GM03348 (cell line): Measurements from ENCODE around the gene STEAP4.
A peak's percentile ranks its signal among the peaks of the same experiment; 100 is the strongest.

Experiments used
- DNase-seq: peaks from one replicate; pipeline ENCODE4 v3.0.0; 2012; ENCODE audit warnings: low spot score

The STEAP4 gene

GRCh38 chr7:88306590-88307048 lies at the start of gene STEAP4:
Gene STEAP4, minus strand, starts transcription at chr7:88306894. Its CDS starts 22,625 bp downstream, at chr7:88284269.
- peak; percentile 52 for DNase-seq

DNA sequence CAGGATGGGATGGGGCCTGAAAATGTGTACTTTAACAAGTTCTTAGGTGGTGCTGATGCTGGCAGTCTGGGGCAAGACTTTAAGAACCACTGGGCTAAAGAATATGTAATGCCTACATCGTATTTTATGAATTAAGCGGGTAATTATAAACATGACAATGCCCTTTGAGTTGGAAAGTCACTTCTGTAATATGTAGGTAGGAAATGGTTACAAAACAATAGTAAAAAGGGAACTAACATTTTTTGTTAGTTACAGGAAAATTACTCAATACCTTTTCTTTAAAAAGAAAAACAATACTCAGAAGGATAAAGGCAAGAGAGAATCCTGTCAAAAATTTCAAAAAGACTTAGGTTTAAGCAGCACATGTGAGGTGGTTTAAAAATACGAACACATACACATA lies 48.3 kb upstream of the STEAP4 start:
- DNase-seq: no peak

DNA sequence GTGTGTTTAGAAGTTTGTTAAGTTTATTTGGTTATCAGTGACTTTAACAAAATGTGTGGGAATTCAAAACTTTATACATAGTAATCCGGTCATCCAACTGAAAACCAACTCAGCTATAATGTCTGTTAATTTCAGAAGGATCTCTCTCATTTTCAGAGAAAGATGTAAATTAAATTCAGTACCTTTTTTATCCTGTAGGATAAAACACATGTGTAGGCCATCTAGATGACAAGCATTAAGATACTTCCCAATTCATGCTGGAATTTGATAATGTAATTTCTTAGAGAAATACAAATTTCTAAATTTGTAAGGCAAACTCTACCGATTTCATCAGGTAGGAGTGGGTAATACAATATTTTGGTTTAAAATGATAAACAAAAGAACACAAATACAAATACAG lies 43.4 kb upstream of the STEAP4 start:
- DNase-seq: no peak

GRCh38 chr7:88347517-88347916 lies 40.8 kb upstream of the STEAP4 start:
- DNase-seq: no peak

DNA sequence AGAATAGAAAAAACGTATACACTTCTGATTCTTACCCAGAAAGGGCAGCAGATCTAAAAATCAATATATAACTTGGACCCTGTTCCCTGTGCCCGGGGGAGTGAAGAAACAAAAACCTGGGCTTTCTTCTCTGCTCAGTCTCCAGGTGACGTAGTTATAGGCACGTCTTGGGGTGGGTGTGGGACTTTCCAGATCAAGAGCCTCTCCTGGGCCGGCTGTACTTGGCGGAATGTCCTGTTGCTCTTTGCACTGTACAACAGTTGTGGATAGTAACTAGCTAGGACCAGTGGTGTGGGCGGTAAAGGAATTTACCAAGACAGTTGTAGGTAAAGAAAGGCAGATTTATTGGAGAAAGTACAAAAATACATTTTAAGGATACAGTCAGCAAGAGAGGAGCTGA lies 40.4 kb upstream of the STEAP4 start:
- no peak for DNase-seq

GRCh38 chr7:88346357-88346756 lies 39.7 kb upstream of the STEAP4 start:
- no peak for DNase-seq

- DNase-seq: peak; percentile 42
These were observed 38.5 kb upstream of the STEAP4 start for GRCh38 chr7:88344956-88345832.

DNA sequence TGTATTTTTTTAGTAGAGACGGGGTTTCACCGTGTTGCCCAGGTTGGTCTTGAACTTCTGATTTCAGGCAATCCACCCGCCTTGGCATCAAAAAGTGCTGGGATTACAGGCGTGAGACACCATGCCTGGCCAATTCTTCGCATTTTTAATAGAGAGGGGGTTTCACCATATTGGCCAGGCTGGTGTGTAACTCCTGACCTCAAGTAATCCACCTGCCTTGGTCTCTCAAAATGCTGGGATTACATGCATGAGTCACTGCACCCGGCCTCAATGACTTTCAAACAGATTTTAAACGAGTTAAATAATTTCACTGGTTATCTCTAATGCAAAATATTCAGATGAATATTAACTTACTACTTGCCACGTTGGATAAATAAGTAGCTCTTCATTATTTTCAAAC lies 37.6 kb upstream of the STEAP4 start:
- DNase-seq: no peak

GRCh38 chr7:88339195-88339922 lies 32.7 kb upstream of the STEAP4 start:
- DNase-seq: no peak

DNA sequence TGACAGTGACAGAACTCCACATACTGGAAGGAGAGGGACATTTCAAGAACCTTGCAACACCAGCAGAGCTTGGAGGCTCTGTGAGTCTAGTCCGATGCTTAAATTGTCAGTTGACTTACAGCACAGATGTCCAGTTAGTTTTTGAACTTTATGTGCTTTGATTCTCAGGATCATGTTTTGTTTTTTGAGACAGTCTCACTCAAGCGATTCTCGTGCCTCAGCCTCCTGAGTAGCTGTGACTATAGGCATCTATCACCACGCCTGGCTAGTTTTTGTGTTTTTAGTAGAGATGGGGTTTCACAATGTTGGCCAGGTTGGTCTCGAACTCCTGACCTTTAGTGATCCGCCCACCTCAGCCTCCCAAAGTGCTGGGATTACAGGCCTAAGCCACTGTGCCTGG lies 31.8 kb upstream of the STEAP4 start:
- no peak for DNase-seq

DNA sequence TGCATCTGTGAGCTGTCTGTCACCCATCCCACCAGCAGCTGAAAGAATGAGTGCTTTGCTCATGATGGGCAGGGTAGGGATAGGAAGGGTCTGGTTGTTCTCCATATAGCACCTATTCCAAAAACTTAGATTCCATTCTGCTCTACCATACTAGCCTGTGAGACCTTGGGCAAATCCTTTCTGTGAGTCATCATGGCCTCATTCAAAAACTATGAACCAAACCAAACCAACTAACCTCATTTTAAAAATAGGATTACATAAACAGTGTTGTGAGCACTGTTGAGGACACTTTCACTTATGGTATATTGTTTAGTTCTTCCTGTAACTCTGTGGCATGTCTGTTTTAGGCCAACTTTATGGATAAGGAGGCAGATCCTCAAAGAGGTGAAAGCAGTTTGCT lies 30.9 kb upstream of the STEAP4 start:
- peak; percentile 19 for DNase-seq

GRCh38 chr7:88331322-88331721 lies 24.6 kb upstream of the STEAP4 start:
- peak; percentile 4 for DNase-seq

GRCh38 chr7:88329532-88330463 lies 23.1 kb upstream of the STEAP4 start:
- DNase-seq: no peak

- no peak for DNase-seq
These were observed 22.1 kb upstream of the STEAP4 start for GRCh38 chr7:88328787-88329186.

DNA sequence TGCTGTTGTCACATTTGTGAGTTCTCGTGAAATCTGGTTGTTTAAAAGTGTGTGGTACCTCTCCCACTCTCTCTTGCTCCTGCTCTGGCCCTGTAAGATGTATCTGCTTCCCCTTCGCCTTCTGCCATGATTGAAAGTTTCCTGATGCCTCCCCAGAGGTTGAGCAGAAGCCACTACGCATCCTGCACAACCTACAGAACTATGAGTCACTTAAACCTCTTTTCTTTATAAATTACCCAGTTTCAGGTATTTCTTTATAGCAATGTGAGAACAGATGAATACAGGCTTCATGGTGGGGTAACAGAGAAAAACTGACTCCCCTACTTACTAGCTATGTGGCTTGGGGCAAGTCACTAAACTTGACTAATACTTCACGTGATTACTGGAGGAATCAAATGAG lies 18.0 kb upstream of the STEAP4 start:
- DNase-seq: no peak

DNA sequence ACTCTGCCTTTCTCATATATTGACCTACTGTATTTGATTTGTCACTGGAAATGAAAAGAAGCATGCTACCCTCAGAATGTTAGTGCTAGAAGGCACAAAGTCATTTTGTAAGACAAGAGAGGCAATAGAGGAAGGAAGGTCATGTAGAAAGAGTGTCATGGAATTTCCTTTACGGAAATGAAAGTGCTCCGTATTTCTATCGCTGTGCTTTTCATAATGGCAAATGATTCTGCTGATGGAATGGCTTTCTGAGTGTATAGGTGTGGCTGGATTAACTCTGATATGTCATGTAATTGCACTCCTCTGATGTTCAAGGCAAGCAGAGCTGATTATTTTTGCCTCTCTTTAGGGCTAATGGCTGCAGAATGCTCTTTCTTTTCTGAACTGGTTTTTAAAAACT lies 15.5 kb upstream of the STEAP4 start:
- DNase-seq: no peak

- DNase-seq: no peak
These were observed 15.0 kb upstream of the STEAP4 start for GRCh38 chr7:88321694-88322093.

DNA sequence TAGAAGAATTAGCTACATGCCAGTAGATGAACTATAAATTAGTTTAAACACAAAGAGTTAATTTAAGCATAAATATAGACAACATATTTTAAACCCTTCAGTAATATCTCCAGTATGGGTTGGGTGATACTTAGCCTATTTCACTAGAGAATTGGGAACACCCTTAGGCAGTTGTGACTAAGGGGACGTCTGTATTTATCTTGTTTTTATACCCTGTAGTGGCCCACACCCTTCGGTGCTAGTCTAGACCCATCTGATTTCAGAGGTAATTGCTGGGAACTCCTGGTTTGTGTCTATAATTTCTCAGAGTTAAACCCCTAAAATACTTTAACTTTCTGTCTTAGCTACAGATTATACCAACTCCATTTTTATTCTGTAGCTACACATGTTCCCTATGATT lies 11.5 kb upstream of the STEAP4 start:
- no peak for DNase-seq

- DNase-seq: no peak
These were observed 10.7 kb upstream of the STEAP4 start for GRCh38 chr7:88317422-88317821.

DNA sequence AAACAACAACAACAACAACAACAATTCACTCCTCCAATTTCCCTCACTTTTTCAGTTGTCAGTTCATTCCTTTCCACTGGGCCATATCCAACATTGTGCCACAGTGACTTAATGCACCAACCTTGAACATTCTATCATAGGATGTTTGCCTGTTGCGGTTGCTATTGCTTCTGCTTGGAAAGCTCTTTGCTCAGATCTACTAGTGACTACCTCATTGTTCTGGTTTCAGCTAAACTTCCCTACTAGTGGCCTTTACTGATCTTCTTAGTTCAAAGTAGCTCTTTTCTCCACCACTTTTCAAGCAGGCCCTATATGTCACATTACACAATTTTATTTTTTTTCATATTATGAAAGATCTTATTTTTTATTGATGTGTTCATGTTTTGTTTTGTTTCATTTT lies 9.8 kb upstream of the STEAP4 start:
- DNase-seq: no peak

GRCh38 chr7:88315522-88315921 lies 8.8 kb upstream of the STEAP4 start:
- no peak for DNase-seq

DNA sequence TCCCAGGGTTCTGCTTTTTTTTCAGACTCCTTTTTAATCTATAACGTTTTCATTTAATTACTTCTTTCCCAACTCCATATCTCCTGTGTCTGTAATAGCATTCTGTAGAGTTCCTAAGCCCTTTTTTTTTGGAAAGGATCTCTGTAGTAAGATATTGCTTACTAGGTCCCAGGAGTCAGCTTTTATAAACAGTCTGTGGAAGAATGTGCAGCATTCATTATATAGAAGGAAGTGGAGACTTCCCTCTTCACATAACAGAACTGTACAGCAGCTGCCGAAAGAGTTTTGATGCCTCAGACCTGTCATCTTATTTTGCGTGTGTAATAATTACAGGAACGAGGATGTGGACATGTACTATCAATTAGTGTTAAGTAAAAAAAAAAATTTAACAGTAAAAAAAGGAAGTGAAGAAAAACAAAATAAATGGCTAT lies 7.4 kb upstream of the STEAP4 start:
- no peak for DNase-seq
